Upper lobe of left lung (tissue), 4 donors: ENCODE results near the gene TMEM63A.

Experiments
- CTCF ChIP-seq, 6 experiments: fragments of 450-650 bp in 4 of 6; fragments of 200-600 bp in 2 of 6; sonication (generic) in 2 of 6; IDR thresholded peaks; one replicate each; pipeline ENCODE4 v1.5.1; 2016 to 2019; ENCODE audit warnings: antibody characterized with exemption in 6 of 6
- POLR2A ChIP-seq, 4 donors: fragments of 450-650 bp; IDR thresholded peaks; one replicate each; pipeline ENCODE4 v1.5.1; 2016 to 2017; ENCODE audit warnings: antibody characterized with exemption in 4 of 4, mild to moderate bottlenecking in 2 of 4
- POLR2AphosphoS5 ChIP-seq, 2 donors: sonication (generic); formaldehyde crosslinking; IDR thresholded peaks; one replicate each; pipeline ENCODE4 v1.5.1; 2017; ENCODE audit warnings: antibody characterized with exemption in 2 of 2

- no peak for TF ChIP-seq POLR2A (IDR thresholded peaks at IDR 0.05)
- no peak for TF ChIP-seq POLR2AphosphoS5 (IDR thresholded peaks at IDR 0.05)
- no peak for TF ChIP-seq CTCF (IDR thresholded peaks at IDR 0.05)
These were observed 32.2 kb upstream of the TMEM63A start for GRCh38 chr1:225914391-225914790.
